Stimulated activated CD4-positive, alpha-beta T cell treated with anti-CD3 and anti-CD28 coated beads, TNF-alpha, amount 100 ng/mL, for 48 hours (primary cell): ENCODE measurements around the gene OTUD4.
"Not testable (repeated sequence)": the region's sequence is repeated elsewhere in the genome, so short reads cannot be mapped to it uniquely, and the experiment has no call there.

Experiments used
- DNase-seq, 3 donors: peaks; one replicate each; pipeline ENCODE4 v3.0.0-alpha.2; 2020; ENCODE audit warnings: low read depth in 3 of 3

OTUD4 gene

GRCh38 chr4:145178740-145179280 lies 1.6 kb downstream of the OTUD4 start:
- DNase-seq: no peak

DNA sequence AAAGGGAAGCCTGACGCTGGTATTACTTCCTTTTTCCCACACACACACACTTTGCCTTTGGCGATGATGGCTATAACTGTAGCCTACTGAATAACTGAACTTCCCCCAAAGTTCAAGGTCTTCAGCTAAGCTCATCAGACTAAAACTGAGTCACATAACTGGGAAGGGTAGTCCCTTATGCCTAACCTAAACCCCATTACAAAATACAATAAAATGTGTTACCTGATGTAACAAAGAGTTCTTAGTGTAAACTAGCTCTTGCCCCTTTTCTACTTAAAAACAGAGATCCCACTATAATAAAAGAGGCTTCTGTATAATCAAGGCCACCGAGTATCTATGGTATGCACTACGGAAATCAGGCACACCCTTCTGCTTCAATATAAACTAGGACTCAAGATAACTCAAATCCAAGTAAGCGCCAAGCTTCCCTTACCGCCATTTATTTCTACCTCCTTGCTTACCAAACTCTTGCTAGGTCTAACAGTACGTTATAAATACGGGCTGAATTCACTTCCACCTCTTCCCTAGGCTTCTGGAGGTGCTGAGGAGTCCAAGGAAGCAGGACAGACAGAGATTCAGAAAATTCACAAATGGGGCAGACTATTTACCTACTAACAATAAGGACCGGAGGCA lies 2.4 kb downstream of the OTUD4 start:
- no peak for DNase-seq

DNA sequence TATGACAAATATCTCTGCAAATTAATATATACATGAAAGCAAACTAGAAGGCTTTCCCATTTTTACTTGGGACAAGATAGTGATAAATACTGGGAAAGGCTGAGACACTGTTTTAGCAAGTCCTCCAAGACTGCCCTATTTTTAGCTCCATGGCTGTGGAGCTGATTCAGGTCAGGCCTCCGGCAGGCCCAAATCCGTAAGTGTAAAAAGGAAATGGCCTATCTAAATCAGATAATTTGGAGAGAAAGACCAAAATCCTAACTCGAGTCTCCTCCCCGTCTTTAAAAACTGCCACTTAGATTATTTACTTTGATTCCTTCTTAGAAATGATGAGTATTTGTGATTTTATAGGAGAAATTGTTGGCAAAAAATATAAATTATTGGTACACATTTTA lies 2.9 kb downstream of the OTUD4 start:
- DNase-seq: no peak

DNA sequence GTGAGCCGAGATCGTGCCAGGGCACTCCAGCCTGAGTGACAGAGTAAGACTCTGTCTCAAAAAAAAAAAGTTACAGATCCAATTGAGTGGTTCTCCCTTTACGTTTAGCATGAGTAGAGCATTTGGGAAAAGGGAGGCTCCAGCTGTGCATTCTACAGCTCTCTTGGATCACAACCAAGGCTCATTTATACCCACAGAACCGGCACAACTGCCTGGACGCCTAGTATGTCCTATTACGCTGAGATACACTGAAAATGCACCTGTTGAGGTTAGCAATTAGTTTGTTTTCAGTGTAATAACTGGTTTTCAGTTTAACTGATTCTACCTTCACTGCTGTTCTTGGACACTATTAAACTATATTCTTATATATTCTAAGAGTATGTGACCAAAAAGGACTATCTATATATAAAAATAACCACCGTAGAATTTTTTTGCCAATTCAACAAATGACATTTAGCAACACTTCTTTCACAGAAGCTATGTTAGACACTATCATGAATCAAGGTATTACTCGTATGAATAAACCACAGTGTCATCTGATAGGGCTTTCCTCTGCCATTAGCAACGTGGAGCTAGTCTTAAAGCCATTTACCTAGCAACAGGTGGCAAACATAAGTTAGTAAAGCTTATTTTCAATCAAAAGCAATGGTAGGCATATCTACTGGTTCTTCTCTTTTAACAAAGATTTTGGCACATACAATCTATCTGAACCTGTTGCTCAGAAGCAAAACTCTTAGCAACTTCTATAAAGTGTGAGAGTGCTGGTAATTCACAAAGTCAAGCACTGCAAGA lies 3.6 kb downstream of the OTUD4 start:
- DNase-seq: no peak

GRCh38 chr4:145171911-145172310 lies 8.5 kb downstream of the OTUD4 start:
- DNase-seq: no peak

DNA sequence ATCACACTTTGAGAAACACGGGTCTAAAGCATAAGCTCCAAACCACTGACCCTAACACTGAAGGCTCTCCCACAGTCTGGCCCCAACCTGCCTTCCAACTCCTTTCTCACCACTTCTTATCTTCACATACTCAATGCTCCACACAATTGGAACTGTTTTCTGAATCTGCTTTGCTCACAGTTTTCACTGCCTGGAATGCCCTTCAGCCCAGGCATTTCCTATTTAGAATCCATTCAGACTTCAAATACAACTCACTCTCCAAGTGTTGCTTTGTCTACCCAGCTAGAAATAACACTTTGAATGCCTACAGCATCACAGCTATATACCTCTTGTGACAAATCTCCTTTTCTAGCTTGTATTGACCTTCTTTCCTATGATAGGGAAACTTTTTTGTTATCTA lies 10.2 kb downstream of the OTUD4 start:
- DNase-seq: no peak

DNA sequence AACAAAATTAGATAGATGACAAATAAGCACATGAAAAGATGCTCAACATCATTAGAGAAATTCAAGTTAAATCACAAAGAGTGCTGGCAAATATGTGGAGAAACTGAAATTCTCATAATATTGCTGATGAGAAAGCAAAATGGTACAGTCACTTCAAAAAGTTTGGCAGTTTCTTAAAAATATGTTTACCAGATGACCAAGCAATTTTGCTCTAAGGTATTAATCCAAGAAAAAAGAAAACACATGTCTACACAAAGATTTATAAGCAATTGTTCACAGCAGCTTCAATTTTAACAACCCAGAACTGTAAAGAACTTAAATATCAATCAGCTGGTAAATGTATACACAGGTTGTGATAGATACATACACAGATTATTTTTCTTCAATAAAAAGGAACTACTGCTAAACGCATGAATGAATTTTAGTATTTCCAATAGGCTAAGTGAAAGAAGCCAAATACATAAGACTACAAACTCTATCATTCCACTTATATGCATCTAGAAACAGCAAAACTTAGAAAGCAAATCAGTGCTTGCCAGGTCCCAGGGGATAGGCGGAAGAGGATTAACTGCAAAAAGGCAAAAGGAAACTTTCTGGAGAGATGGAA lies 11.7 kb downstream of the OTUD4 start:
- no peak for DNase-seq

DNA sequence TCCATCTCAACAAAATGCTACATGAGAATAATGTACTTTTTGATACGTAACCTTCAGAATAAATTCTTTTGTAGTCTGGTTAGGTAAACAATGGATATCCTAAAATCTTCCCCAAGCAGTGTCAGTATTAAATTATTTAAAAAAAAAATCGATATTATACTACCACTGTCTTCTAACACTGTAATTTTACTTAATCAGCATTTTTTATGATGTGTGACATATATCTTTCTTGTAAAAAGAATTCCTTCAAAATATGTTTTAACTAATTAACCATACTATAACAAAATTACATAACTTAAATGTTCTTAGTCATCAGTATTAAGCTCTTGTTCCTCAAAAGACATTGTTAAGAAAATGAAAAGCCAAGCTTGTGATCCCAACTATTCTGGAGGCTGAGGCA lies 12.5 kb downstream of the OTUD4 start:
- no peak for DNase-seq

DNA sequence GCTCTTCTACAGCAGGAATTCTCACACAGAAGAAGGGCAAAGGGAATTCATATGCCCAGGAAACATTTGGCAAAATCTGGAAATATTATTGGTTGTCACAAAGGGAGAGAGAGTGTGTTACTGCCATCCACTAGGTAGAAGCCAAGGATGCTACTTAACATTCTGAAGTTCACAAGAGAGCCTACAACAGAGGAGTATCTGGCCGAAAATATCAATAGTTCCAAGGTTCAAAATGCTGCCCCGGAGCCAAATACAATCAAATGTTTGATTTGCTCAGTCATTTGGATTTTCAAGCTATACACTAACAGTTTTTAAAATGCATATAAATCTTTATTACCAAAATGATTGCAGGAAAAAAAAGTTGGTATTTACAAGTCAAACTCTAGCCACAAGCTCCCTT lies 18.8 kb downstream of the OTUD4 start:
- no peak for DNase-seq

GRCh38 chr4:145156986-145157385 lies 23.4 kb downstream of the OTUD4 start:
- DNase-seq: no peak

DNA sequence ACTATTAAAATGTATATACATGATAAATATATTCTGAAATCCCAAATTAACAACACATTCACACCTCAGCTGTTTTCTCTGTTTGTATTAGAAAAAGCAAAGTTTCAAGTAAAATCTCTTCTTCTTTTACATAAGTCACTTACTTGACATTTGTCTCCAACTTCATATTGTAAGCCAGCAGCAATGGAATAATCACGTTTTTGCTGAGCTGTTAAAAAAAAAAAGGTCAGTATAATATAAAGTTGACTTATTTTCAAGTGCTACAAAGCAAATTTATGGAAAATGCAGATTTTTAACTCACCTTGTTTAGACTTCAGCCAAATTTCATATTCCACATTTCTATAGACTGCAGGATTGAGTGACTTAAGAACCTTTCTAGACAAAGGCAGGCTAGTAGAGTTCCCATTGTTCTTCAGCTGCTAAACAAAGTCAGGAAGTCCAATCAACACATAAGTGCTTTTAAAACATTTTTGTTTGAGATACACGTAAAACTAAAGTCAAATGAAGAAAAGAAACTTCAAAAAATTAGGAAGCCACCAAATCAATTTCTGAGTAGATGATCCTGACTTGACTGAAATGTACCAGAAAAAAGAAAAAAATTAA lies 25.0 kb downstream of the OTUD4 start:
- DNase-seq: no peak

- no peak for DNase-seq
Observed at GRCh38 chr4:145154573-145154972, 25.8 kb downstream of the OTUD4 start.

DNA sequence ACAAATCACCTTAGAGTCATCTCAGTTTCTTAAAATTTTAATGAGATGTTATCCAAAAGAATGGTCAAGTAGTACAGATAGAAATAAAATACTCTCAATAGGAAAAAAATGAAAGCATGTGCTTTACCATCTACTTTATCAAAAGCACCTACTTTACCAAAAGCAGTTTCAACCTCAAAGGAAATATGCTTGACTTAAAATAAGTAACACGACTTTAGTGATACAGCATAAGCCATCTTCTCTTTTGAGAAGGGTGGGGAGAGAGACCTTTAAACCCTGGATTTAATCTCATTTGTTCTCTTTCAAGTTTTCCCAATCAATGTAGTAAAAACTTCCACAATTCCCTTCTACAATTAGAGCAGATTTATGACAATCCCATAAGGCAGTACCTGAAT lies 26.5 kb downstream of the OTUD4 start:
- no peak for DNase-seq

DNA sequence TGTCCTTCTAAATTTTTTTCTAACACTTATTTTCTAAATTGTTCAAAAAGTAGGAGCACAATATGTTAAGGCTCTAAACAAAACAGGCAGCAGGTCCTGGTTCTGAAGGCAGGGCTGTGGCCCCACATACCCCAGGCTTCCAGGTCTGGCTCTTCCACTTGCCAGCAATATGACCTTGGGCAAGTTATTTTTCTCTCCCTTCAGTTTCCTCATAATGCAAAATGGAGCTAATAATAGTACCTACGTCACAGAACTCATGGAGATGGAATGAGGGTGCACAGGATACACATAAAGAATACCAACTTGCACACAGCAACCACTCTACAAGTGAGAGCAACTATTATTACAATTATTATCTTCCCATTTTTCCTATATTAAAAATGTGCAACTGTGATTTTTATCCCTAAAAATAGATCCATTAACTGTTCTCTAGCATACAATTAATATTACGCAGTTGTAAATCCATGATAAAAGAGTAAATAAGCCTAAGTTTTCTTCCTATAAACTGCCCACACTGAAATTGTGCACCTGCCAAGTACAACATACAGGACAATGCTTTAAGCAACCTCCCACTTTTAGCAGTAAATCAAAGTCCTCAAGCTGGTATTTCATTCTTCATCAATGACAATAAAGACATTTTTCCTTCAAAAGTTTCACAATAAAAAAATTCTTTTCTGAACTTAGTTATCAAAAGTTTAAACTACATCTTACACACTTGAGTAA lies 27.0 kb downstream of the OTUD4 start:
- DNase-seq: no peak

- DNase-seq: no peak
Observed at GRCh38 chr4:145148980-145149379, 31.4 kb downstream of the OTUD4 start.

- not testable (repeated sequence) for DNase-seq
Observed at GRCh38 chr4:145136219-145136618, 44.2 kb downstream of the OTUD4 start.

GRCh38 chr4:145132511-145133098 lies 47.8 kb downstream of the OTUD4 start:
- DNase-seq: no peak

GRCh38 chr4:145131848-145132247 lies 48.5 kb downstream of the OTUD4 start:
- DNase-seq: no peak

- no peak for DNase-seq
Observed at GRCh38 chr4:145130788-145131399, 49.5 kb downstream of the OTUD4 start.

GRCh38 chr4:145130130-145130529 lies 50.3 kb downstream of the OTUD4 start:
- no peak for DNase-seq

DNA sequence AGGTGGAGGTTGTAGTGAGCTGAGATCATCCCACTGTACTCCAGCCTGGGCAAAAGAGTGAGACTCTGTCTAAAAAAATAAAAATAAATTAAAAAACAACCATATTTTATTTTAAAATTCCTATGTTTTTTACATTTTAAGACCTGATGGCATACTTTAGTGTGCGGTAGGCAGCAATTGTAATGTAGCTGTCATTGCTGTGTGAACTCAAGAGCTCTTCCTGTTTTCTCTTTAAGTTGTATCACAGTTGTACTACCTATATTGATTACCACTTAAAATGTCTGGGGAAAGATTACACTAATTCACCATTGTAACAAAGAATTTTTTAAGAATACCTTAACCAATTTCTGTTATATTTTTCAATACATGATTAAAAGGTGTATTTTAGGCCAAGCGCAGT lies 55.0 kb downstream of the OTUD4 start:
- DNase-seq: no peak
